ENCODE measurements around the gene SENP7. TPM values are rescaled to one million over a fixed set of nuclear protein-coding genes. Genes with fewer than 3 reads are reported as not detected.

Gene SENP7
- polyA plus RNA-seq, 3 donors = 1.6 to 12.4 (median 3.8) TPM

DNA sequence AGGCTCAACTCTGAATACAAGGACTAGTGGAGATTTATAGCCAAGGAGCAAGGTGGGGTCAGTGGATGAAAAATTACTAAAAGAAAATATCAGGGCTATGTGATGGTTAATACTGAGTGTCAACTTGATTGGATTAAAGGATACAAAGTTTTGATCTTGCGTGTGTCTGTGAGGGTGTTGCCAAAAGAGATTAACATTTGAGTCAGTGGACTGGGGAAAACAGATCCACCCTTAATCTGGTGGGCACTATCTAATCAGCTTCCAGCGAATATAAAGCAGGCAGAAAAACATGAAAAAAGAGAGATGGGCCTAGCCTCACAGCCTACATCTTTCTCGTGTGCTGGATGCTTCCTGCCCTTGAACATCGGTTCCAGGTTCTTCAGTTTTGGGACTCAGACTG is 14.4 kb upstream of the SENP7 start:
- DNase-seq = no peak
- H3K36me3 ChIP-seq (replicated peaks in 1 of 2; ENCODE audit: control insufficient read depth in 1 of 2, insufficient read depth in 2 of 2, low read length in 2 of 2) = no peaks in the 10 kb centered on the region
- H3K27me3 ChIP-seq (ENCODE audit: control insufficient read depth in 2 of 2, insufficient read depth in 2 of 2, low read length in 2 of 2) = no peaks in the 10 kb centered on the region
- Mint-ChIP-seq H3K9me3 (peaks cover 0 to 16% (median 0%) of the 10 kb centered on the region in 7 donors), H3K27ac (no peak overlapping the region), H3K4me1 (no peaks in the 10 kb centered on the region), H3K36me3 (no peaks in the 10 kb centered on the region), H3K4me3 (no peak overlapping the region), H3K27me3 (ENCODE audit: low read depth in 3 of 3) (no peaks in the 10 kb centered on the region)
- no peak overlapping the region for H3K27ac ChIP-seq (ENCODE audit: low read depth in 1 of 2, low read length in 2 of 2)
- H3K9me3 ChIP-seq (replicated peaks in 1 of 2; ENCODE audit: control insufficient read depth in 1 of 2, insufficient read depth in 1 of 2, low read length in 2 of 2) = no peaks in the 10 kb centered on the region
- no peaks in the 10 kb centered on the region for H3K4me1 ChIP-seq (ENCODE audit: control insufficient read depth in 1 of 2, insufficient read depth in 2 of 2, low read length in 2 of 2)
- no peak overlapping the region for H3K9ac ChIP-seq (ENCODE audit: insufficient read depth, low read length, poor library complexity, severe bottlenecking)
- H3K4me2 ChIP-seq (replicated peaks; ENCODE audit: extremely low read depth, low read length, poor library complexity, severe bottlenecking) = no peak overlapping the region
- H4K20me1 ChIP-seq (ENCODE audit: insufficient read depth, low read length) = no peaks in the 10 kb centered on the region
- H2AFZ ChIP-seq (ENCODE audit: insufficient read depth, low read depth, low read length, poor library complexity, severe bottlenecking) = no peak overlapping the region
- no peak overlapping the region for H3K4me3 ChIP-seq (replicated peaks in 1 of 3; ENCODE audit: low read depth in 2 of 3, low read length in 3 of 3)
- 80% methylated on average over 3 of the region's 4 CpGs for WGBS (ENCODE audit: insufficient coverage)
- no peaks in the 10 kb centered on the region for H3K79me2 ChIP-seq (ENCODE audit: insufficient read depth, low read length)
- TF ChIP-seq, protein P1, sequence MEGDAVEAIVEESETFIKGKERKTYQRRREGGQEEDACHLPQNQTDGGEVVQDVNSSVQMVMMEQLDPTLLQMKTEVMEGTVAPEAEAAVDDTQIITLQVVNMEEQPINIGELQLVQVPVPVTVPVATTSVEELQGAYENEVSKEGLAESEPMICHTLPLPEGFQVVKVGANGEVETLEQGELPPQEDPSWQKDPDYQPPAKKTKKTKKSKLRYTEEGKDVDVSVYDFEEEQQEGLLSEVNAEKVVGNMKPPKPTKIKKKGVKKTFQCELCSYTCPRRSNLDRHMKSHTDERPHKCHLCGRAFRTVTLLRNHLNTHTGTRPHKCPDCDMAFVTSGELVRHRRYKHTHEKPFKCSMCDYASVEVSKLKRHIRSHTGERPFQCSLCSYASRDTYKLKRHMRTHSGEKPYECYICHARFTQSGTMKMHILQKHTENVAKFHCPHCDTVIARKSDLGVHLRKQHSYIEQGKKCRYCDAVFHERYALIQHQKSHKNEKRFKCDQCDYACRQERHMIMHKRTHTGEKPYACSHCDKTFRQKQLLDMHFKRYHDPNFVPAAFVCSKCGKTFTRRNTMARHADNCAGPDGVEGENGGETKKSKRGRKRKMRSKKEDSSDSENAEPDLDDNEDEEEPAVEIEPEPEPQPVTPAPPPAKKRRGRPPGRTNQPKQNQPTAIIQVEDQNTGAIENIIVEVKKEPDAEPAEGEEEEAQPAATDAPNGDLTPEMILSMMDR (IDR thresholded peaks at IDR 0.05) = no peak
- intact Hi-C loops (cut with micrococcal nuclease) = no loop called here

DNA sequence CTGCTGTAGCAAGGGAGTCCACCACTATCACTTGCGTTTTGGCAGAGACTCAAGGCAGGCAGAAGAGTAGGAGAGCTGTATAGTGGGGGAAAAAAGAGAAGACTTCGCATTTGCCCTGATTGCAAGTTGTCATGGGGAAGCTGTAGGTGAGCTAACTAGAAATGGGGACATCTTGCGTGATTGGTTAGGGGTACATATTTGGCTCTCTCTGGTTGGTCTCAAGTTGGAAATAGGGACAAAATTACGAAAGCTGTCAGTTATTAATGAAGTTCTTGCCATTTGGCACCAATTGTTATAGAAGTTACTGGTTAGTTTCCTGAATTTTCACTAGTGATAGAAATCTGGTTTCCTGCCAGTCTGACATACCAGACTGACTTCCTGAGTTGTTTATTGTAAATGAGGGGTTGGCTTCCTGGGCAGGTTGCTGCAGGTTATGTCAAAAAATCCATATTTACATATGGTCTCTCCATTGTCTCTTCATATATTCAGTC is 8.2 kb upstream of the SENP7 start:
- DNase-seq = no peak
- no peak overlapping the region for H3K4me3 Mint-ChIP-seq
- Histone ChIP-seq H3K79me2 (ENCODE audit: insufficient read depth, low read length) (no peaks in the 10 kb centered on the region), H2AFZ (ENCODE audit: insufficient read depth, low read depth, low read length, poor library complexity, severe bottlenecking) (peak overlapping the region; percentile 3), H4K20me1 (ENCODE audit: insufficient read depth, low read length) (no peaks in the 10 kb centered on the region), H3K4me2 (replicated peaks; ENCODE audit: extremely low read depth, low read length, poor library complexity, severe bottlenecking) (no peak overlapping the region), H3K9me3 (replicated peaks in 1 of 2; ENCODE audit: control insufficient read depth in 1 of 2, insufficient read depth in 1 of 2, low read length in 2 of 2) (no peaks in the 10 kb centered on the region), H3K4me3 (replicated peaks in 1 of 3; ENCODE audit: low read depth in 2 of 3, low read length in 3 of 3) (no peak overlapping the region), H3K27me3 (ENCODE audit: control insufficient read depth in 2 of 2, insufficient read depth in 2 of 2, low read length in 2 of 2) (no peaks in the 10 kb centered on the region), H3K36me3 (replicated peaks in 1 of 2; ENCODE audit: control insufficient read depth in 1 of 2, insufficient read depth in 2 of 2, low read length in 2 of 2) (no peaks in the 10 kb centered on the region), H3K27ac (ENCODE audit: low read depth in 1 of 2, low read length in 2 of 2) (no peak overlapping the region), H3K4me1 (ENCODE audit: control insufficient read depth in 1 of 2, insufficient read depth in 2 of 2, low read length in 2 of 2) (no peaks in the 10 kb centered on the region), H3K9ac (ENCODE audit: insufficient read depth, low read length, poor library complexity, severe bottlenecking) (no peak overlapping the region)
- TF ChIP-seq, protein P1 (IDR thresholded peaks at IDR 0.05) = no peak
- H3K27me3 Mint-ChIP-seq (ENCODE audit: low read depth in 3 of 3) = peaks cover 0 to 4% (median 0%) of the 10 kb centered on the region in 3 donors
- intact Hi-C loops (cut with micrococcal nuclease) = no loop called here
- peaks cover 0 to 7% (median 0%) of the 10 kb centered on the region in 7 donors for H3K9me3 Mint-ChIP-seq
- no peaks in the 10 kb centered on the region for H3K4me1 Mint-ChIP-seq
- WGBS (ENCODE audit: insufficient coverage) = 13% methylated on average over 3 of the region's 4 CpGs
- H3K36me3 Mint-ChIP-seq = no peaks in the 10 kb centered on the region
- no peak overlapping the region for H3K27ac Mint-ChIP-seq

All from CD14-positive monocyte (primary cell).